Right kidney (tissue), 1 donor: ENCODE data around the gene UCHL5.
"Not testable (repeated sequence)": the region's sequence is repeated elsewhere in the genome, so short reads cannot be mapped to it uniquely, and the experiment has no call there.

Source experiments
- DNase-seq: peaks from one replicate; pipeline ENCODE4 v3.0.0-alpha.2; 2016

UCHL5 gene

GRCh38 chr1:193013707-193014106 is 45.5 kb downstream of the UCHL5 start:
- DNase-seq, result no peak

GRCh38 chr1:193013005-193013404 is 46.2 kb downstream of the UCHL5 start:
- no peak for DNase-seq

- DNase-seq, result no peak
These were observed 47.8 kb downstream of the UCHL5 start for GRCh38 chr1:193011406-193011805.

- DNase-seq, result no peak
These were observed 49.7 kb downstream of the UCHL5 start for GRCh38 chr1:193009501-193009900.

DNA sequence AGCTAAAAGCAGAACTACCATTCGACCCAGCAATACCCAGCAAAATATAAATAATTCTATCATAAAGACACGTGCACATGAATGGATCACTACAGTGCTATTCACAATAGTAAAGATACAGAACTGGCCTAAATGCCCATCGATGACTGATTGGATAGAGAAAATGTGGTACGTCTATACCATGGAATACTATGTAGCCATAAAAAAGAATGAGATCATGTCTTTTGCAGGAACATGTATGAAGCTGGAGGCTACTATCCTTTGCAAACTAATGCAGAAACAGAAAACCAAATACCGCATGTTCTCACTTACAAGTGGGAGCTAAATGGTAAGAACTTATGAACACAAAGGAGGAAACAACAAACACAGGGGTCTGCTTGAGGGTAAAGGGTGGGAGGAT is 53.4 kb downstream of the UCHL5 start:
- no peak for DNase-seq

GRCh38 chr1:192998536-192998935 is 60.6 kb downstream of the UCHL5 start:
- DNase-seq, result no peak

DNA sequence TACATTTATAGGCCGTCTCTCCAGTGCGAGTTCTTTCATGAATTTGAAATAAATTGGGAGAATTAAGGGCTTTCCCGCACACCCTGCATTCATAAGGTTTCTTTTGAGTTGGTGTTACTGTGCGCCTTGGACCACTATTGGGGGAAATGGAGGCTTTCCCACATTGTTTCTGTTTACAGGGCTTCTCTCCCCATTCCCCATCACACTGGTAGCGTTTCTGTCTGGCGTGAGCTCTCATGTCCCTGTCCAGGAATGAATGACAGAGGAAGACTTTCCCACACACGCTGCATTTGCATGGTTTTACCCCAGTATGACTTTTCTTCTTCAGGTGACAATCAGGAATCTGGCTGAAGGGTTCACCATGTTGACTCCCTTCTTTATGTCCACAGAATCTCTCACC is 65.0 kb downstream of the UCHL5 start:
- no peak for DNase-seq

DNA sequence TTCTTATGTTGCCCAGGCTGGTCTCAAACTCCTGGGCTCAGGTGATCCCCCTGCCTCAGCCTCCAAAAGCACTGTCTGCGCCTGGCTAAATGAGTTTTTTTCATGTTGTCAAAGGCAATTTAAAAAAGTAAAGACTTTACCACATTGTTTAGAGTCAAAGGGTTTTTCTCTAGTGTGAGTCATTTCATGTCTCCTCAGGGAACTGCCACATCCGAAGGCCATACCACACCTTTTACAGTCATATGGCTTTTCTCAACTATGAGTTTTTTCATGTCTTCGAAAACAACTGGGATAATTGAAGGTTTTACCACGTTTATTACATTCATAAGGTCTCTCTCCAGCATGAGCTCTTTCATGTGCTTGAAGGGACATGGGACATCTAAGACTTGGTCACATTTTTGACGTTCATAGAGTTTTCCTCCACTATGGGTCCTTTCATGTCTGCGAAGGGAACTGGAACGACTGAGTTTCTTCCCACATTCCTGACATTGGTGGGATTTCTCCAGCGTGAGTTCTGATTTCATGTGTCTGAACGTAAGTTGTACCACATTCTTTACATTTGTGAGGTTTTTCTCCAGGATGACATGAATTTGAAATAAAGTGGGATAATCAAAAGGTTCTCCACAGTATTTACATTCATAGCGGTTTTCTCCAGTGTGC is 65.6 kb downstream of the UCHL5 start:
- no peak for DNase-seq

DNA sequence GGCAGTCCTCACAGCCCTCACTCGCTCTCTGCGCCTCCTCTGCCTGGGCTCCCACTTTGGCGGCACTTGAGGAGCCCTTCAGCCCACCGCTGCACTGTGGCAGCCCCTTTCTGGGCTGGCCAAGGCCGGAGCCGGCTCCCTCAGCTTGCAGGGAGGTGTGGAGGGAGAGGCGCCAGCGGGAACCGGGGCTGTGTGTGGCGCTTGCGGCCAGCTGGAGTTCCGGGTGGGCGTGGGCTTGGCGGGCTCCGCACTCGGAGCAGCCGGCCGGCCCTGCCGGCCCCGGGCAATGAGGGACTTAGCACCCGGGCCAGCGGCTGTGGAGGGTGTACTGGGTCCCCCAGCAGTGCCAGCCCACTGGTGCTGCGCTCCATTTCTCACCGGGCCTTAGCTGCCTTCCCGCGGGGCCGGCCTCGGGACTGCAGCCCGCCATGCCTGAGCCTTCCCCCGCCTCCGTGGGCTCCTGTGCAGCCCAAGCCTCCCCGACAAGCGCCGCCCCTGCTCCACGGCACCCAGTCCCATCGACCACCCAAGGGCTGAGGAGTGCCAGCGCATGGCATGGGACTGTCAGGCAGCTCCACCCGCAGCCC is 72.3 kb downstream of the UCHL5 start:
- not testable (repeated sequence) for DNase-seq

DNA sequence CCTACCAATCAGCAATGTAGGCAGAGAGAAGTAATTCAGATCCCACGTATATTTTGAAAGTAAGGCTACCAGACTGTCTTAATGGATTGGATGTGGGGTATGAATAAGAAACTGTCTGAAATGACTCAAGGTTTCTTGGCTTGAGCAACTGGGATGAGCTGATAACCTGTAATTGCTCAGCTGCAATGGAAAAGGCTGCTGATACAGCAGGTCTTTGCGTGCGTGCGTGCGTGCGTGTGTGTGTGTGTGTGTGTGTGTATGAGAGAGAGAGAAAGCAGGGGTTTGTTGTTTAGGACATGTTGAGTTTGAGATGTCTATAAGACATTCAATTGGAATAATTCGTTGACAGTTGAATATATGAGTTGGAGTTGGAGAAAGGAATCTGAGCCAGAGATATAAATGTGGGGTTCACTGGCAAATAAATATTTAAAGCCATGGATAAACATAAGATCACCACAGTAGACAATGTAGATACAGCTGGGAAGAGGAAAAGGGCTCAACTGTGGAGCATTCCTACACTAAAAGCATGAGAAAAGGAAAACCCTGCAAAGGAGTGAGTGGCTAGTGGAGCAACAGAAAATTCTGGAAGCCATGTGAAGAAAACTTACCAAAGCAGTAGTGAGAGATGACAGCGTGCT is 72.9 kb downstream of the UCHL5 start:
- no peak for DNase-seq

DNA sequence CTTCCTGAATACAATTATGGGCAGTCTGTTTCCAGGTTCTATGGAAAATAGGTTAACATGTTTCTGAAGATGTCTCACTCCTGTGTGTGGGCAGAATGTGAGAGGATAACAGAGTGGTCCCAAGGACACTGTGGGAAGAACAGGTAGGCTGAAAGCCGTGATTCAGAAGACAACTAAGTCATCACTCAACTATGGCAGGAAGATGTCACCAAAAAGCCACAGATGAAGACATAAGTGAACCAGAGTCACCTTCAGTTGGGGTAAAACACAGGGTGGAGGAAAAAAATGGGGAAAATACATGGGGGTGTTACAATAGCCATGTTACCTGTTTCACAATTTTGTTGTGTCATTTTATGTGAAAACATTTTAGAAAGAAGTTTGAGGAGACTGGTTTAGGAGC is 75.1 kb downstream of the UCHL5 start:
- DNase-seq, result no peak

- no peak for DNase-seq
These were observed 75.7 kb downstream of the UCHL5 start for GRCh38 chr1:192983349-192983980.

DNA sequence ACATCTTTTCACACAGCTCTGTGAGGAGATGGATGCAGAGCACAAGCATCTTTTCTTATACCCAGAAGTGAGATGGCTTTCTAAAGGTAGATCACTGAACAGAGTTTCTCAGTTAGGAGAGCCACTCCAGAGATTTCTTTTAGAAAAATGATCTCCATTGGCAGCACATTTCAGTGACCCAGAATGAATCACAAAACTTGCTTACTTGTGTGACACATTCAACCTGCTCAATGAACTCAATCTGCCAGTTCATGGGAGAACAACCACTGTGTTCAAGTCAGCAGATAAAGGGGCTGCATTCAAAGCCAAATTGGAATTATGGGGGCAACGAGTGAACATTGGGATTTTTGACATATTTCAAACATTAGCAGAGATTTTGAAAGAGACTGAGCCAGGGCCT is 78.3 kb downstream of the UCHL5 start:
- no peak for DNase-seq

DNA sequence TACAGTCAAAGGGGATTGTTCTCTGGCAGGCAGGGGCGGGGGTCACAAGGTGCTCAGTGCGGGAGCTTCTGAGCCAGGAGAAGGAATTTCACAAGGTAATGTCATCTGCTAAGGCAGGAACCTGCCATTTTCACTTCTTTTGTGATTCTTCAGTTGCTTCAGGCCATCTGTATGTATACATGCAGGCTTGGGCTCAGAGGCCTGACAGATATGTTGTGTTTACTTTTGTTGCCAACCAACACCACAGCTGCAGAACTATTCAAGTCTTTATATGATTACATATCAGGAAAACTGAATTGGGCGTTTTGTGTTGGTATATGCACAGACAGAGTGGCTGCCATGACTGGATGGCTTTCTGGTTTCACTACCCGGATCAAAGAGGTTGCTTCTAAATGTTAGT is 78.8 kb downstream of the UCHL5 start:
- DNase-seq, result not testable (repeated sequence)

DNA sequence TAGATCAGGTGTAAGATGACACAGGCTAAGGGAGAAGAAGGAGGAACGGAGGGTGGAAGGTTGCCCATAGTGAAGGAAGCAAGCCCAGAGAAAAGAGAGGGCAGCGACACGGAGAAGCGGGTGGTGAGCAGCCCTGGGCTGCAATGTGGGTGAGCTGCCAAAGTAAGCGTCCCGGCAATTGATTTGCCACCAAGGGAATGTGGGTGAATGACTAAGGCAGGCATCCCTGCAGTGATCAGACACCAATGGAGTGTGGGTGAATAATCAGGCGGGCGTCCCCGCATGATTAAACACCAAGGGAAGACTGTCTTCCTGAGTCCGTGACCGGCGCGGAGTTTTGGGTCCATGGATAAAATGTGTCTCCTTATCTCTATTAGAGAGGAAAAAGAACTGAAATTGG is 79.6 kb downstream of the UCHL5 start:
- no peak for DNase-seq

DNA sequence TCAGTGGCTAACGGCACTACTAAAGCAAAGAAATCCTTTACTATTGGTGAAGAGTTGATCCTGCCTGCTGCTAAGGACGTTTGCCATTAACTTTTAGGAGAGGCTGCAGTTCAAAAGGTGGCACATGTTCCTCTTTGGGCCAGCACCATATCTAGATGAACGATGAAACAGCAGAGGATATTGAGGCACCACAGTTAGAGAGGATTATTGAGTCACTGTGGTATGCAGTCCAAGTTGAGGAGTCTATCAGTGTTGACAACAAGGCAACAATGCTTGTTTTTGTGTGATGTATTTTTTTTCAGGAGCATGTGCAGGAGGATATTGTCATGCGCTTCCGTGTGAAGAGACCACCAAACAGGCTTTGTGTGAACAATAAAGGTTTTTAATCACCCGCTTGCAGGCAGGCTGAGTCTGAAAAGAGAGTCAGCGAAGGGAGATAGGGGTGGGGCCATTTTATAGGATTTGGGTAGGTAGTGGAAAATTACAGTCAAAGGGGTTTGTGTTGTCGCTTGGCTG is 80.9 kb downstream of the UCHL5 start:
- DNase-seq, result no peak

GRCh38 chr1:192977089-192977706 is 82.0 kb downstream of the UCHL5 start:
- DNase-seq, result no peak

- no peak for DNase-seq
These were observed 82.6 kb downstream of the UCHL5 start for GRCh38 chr1:192976576-192976975.

DNA sequence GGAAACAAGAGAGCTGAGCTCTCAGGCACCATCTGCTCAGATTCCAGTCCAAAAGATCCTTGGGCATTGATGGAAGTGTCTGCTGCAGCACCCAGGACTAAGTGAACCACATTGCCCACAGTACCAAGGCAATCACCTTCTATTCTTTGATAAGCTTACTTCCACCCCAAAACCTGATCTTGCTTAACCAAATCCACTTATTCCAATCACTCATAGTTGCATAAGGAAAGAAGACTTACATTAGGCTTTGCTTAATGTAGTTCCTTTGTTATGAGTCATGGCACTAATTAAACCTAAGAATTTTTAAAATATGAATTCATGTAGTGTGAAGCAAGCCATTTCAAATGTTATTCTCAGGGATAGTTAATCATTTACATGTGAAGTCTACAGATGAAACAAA is 84.5 kb downstream of the UCHL5 start:
- DNase-seq, result no peak

- no peak for DNase-seq
These were observed 85.2 kb downstream of the UCHL5 start for GRCh38 chr1:192973988-192974387.

GRCh38 chr1:192973202-192973601 is 86.0 kb downstream of the UCHL5 start:
- DNase-seq, result no peak

DNA sequence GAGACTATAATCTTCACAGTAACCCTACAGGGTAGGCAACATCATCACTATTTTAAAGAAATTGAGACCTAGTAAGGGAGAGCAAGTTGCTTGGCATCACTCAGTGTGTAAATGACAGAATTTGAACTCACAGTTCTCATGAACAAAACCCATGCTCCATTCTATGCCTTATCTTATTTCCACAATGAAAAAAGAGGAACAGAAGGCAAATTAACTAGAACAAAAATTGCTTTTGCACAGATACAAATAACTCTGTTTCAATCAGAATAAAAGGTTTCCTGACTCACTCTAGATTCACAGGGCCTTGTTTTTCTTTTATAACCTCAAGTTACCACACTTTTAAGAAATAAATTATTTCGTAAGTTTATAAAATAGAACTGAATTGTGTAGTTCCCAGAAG is 90.1 kb downstream of the UCHL5 start:
- no peak for DNase-seq

DNA sequence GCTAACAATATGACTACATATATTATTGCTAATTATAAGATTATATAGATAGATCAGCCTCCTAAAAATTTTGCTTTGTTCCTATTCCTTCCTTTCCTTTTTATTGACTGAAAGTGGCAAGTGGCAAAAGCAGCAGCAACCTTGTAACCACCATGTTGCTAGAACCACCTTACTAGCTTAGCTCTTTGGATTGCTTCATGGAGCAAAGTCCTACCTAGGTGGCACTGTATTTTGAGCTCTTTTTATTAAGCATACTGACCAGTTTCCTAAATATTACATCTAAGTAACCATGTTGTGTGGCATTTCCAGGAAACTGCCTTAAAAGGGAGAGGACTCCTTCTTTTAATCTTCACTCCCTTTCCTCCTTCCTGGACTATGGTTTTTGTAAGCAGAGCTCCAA is 90.8 kb downstream of the UCHL5 start:
- DNase-seq, result no peak
